NCI-H2081 treated with DMSO at 0.1 percent for 48 hours (cell line): ENCODE data around the gene DNAL1.
"Not testable (repeated sequence)": the region's sequence is repeated elsewhere in the genome, so short reads cannot be mapped to it uniquely, and the experiment has no call there.

ENCODE experiments used
- DNase-seq: peaks from one replicate; lab custom pipeline; 2025; lab: John Stamatoyannopoulos, UW

Gene DNAL1

GRCh38 chr14:73708076-73708475 lies 63.3 kb downstream of the DNAL1 start:
- DNase-seq, result not testable (repeated sequence)

GRCh38 chr14:73709904-73710469 lies 65.2 kb downstream of the DNAL1 start:
- DNase-seq, result no peak

GRCh38 chr14:73710737-73711136 lies 66.0 kb downstream of the DNAL1 start:
- DNase-seq, result no peak

- no peak for DNase-seq
Observed at GRCh38 chr14:73712071-73712506, 67.3 kb downstream of the DNAL1 start.

- no peak for DNase-seq
Observed at GRCh38 chr14:73712540-73713180, 67.9 kb downstream of the DNAL1 start.

- no peak for DNase-seq
Observed at GRCh38 chr14:73713206-73713802, 68.5 kb downstream of the DNAL1 start.

- peak; percentile 24 for DNase-seq
Observed at GRCh38 chr14:73713803-73714655, 69.2 kb downstream of the DNAL1 start, which contains the start of gene PNMA1. Gene PNMA1, minus strand, starts transcription at chr14:73714384. Its CDS starts 745 bp downstream, at chr14:73713639.

GRCh38 chr14:73714656-73715081 lies 69.9 kb downstream of the DNAL1 start:
- DNase-seq, result no peak

GRCh38 chr14:73715707-73716106 lies 70.9 kb downstream of the DNAL1 start:
- DNase-seq, result no peak

GRCh38 chr14:73717266-73717665 lies 72.5 kb downstream of the DNAL1 start:
- DNase-seq, result no peak

GRCh38 chr14:73717711-73718417 lies 73.1 kb downstream of the DNAL1 start:
- no peak for DNase-seq

GRCh38 chr14:73718418-73719251 lies 73.8 kb downstream of the DNAL1 start:
- DNase-seq, result no peak

GRCh38 chr14:73719361-73719760 lies 74.6 kb downstream of the DNAL1 start:
- DNase-seq, result no peak

- no peak for DNase-seq
Observed at GRCh38 chr14:73719791-73720190, 75.0 kb downstream of the DNAL1 start.

GRCh38 chr14:73720636-73721035 lies 75.8 kb downstream of the DNAL1 start:
- DNase-seq, result no peak

GRCh38 chr14:73721101-73721821 lies 76.5 kb downstream of the DNAL1 start:
- DNase-seq, result no peak

- no peak for DNase-seq
Observed at GRCh38 chr14:73722581-73722980, 77.8 kb downstream of the DNAL1 start.

- no peak for DNase-seq
Observed at GRCh38 chr14:73723406-73723796, 78.6 kb downstream of the DNAL1 start.

GRCh38 chr14:73723797-73724661 lies 79.2 kb downstream of the DNAL1 start:
- no peak for DNase-seq
